ENCODE measurements around the gene NRXN3.

GRCh38 chr14:78561074-78561473 lies 390.9 kb downstream of the NRXN3 start:
- TF ChIP-seq, protein P1, sequence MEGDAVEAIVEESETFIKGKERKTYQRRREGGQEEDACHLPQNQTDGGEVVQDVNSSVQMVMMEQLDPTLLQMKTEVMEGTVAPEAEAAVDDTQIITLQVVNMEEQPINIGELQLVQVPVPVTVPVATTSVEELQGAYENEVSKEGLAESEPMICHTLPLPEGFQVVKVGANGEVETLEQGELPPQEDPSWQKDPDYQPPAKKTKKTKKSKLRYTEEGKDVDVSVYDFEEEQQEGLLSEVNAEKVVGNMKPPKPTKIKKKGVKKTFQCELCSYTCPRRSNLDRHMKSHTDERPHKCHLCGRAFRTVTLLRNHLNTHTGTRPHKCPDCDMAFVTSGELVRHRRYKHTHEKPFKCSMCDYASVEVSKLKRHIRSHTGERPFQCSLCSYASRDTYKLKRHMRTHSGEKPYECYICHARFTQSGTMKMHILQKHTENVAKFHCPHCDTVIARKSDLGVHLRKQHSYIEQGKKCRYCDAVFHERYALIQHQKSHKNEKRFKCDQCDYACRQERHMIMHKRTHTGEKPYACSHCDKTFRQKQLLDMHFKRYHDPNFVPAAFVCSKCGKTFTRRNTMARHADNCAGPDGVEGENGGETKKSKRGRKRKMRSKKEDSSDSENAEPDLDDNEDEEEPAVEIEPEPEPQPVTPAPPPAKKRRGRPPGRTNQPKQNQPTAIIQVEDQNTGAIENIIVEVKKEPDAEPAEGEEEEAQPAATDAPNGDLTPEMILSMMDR (IDR thresholded peaks at IDR 0.05; ENCODE audit: poor library complexity, severe bottlenecking): no peak
- TF ChIP-seq SMC3 (conservative IDR thresholded peaks at IDR 0.05; ENCODE audit: poor library complexity): no peak
- TF ChIP-seq POLR2AphosphoS5 (IDR thresholded peaks at IDR 0.05): no peak
